Keratinocyte (primary cell): ENCODE measurements around the gene THAP10. TPM values are rescaled to one million over a fixed set of nuclear protein-coding genes. Genes with fewer than 3 reads are reported as not detected.

Experiments
- DNase-seq: peaks from one replicate; pipeline ENCODE4 v3.0.0-alpha.2; 2011; ENCODE audit warnings: low read depth, missing footprints, low spot score
- FAIRE-seq: peaks from 2 replicates; lab custom pipeline; 2011; peaks lifted over from hg19 to GRCh38; lab: Jason Lieb, UNC
- H2AFZ ChIP-seq: 2 replicates; pipeline ENCODE4 v1.6.0; 2012; ENCODE audit warnings: low read length, control low read depth, inconsistent platforms; ENCODE audit not compliant: control insufficient read depth
- H3K27ac ChIP-seq: 2 replicates; pipeline ENCODE4 v1.5.1; 2011; ENCODE audit warnings: low read length; ENCODE audit not compliant: control insufficient read depth, insufficient read depth
- H3K27me3 ChIP-seq: 3 replicates; pipeline ENCODE4 v1.6.0; 2011; ENCODE audit warnings: low read length; ENCODE audit not compliant: control insufficient read depth, insufficient read depth; ENCODE audit errors: extremely low read depth
- H3K36me3 ChIP-seq, 2 experiments: 2 replicates in 1 of 2; 3 replicates in 1 of 2; pipeline ENCODE4 v1.5.1; 2011; ENCODE audit warnings: low read length in 2 of 2, mild to moderate bottlenecking in 1 of 2; ENCODE audit not compliant: control insufficient read depth in 2 of 2, insufficient read depth in 2 of 2; ENCODE audit errors: extremely low read depth in 1 of 2
- H3K4me1 ChIP-seq: 3 replicates; pipeline ENCODE4 v1.5.1; 2011; ENCODE audit warnings: low read length; ENCODE audit not compliant: control insufficient read depth, insufficient read depth; ENCODE audit errors: extremely low read depth
- H3K4me2 ChIP-seq: 3 replicates; pipeline ENCODE4 v1.6.0; 2011; ENCODE audit warnings: low read depth, low read length; ENCODE audit not compliant: control insufficient read depth, insufficient read depth; ENCODE audit errors: extremely low read depth
- H3K4me3 ChIP-seq, 3 experiments: fragments of 200-600 bp in 1 of 3; sonication (generic) in 1 of 3; 2 replicates in 2 of 3; 3 replicates in 1 of 3; pipeline ENCODE4 v1.5.1; 2011 to 2016; ENCODE audit warnings: low read length in 3 of 3, mild to moderate bottlenecking in 3 of 3, control low read depth in 2 of 3, inconsistent platforms in 1 of 3, low read depth in 1 of 3, mixed read lengths in 1 of 3, mixed run types in 1 of 3, moderate library complexity in 1 of 3; ENCODE audit not compliant: control insufficient read depth in 2 of 3, insufficient read depth in 2 of 3; ENCODE audit errors: extremely low read depth in 1 of 3
- H3K79me2 ChIP-seq: 2 replicates; pipeline ENCODE4 v1.6.0; 2012; ENCODE audit warnings: low read length; ENCODE audit not compliant: control insufficient read depth, insufficient read depth
- H3K9ac ChIP-seq: 3 replicates; pipeline ENCODE4 v1.6.0; 2011; ENCODE audit warnings: low read length; ENCODE audit not compliant: control insufficient read depth, insufficient read depth; ENCODE audit errors: extremely low read depth
- H3K9me1 ChIP-seq: 3 replicates; pipeline ENCODE4 v1.6.0; 2011; ENCODE audit warnings: low read length; ENCODE audit not compliant: control insufficient read depth, insufficient read depth; ENCODE audit errors: extremely low read depth
- H3K9me3 ChIP-seq: 2 replicates; pipeline ENCODE4 v1.5.1; 2012; ENCODE audit warnings: low read depth, low read length; ENCODE audit not compliant: control insufficient read depth
- H4K20me1 ChIP-seq: 3 replicates; pipeline ENCODE4 v1.6.0; 2011; ENCODE audit warnings: low read length; ENCODE audit not compliant: control insufficient read depth, insufficient read depth; ENCODE audit errors: extremely low read depth
- EZH2 ChIP-seq: IDR thresholded peaks from one replicate; pipeline ENCODE4 v1.6.1; 2012; ENCODE audit warnings: inconsistent platforms, mild to moderate bottlenecking, low read length, moderate library complexity
- dilution Hi-C: fragments of 300-500 bp; cut with MboI; formaldehyde crosslinking; loops from one replicate; pipeline ENCODE4 v1.7.0; 2020; ENCODE audit warnings: low sequenced_read_pairs; ENCODE audit not compliant: extremely low pct_ligation_motif_present
- polyA plus RNA-seq, 5 experiments: library from polyadenylated mRNA; depleted of rRNA in 3 of 5; stranded (reverse) in 3 of 5; stranded (forward) in 1 of 5; unstranded in 1 of 5; fragments of >200 nt; gene quantifications; 1 replicate in 1 of 5; 2 replicates in 3 of 5; 3 replicates in 1 of 5; pipeline versions ENCODE4 v1.2.1 to v1.2.3, GENCODE V29; 2011 to 2012; ENCODE audit warnings: missing spikeins in 2 of 5, low read depth in 1 of 5, low replicate concordance in 1 of 5
- TF ChIP-seq, protein P1 (sequence below), 3 experiments: IDR thresholded peaks in 1 of 3; conservative IDR thresholded peaks in 1 of 3; optimal IDR thresholded peaks in 1 of 3; 2 replicates in 2 of 3; 3 replicates in 1 of 3; pipeline versions ENCODE3 to v1.5.1; 2011; ENCODE audit warnings: low read length in 3 of 3, mild to moderate bottlenecking in 3 of 3, moderate library complexity in 2 of 3, control low read depth in 1 of 3, inconsistent platforms in 1 of 3; ENCODE audit not compliant: insufficient read depth in 2 of 3; ENCODE audit errors: extremely low read depth in 1 of 3

The THAP10 gene
- polyA plus RNA-seq, 1 donor (not counting 4 experiments of a cell fraction or from before 2014, with no cell fraction given) = 3.1 TPM

DNA sequence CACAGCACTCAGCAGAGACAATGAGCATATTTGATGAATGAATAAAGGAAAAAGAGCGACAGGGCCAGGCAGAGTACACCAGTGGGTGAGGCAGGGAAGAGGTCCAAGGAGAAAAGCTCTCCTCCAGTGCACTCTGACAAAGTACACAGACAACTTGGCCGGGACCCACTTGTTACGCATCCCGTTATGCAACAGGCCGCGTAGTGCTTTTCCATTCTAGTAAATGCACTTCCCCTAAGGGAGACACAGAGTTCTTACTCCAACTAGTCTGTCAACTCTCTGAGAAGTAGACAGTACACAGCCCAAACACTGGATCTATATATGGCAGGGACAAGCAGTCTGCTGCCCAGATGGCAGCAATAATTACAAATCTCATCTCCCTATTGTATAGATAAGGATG is 56.8 kb downstream of the THAP10 start:
- Histone ChIP-seq H2AFZ (no peak overlapping the region), H3K27me3 (no peaks in the 10 kb centered on the region), H4K20me1 (no peaks in the 10 kb centered on the region), H3K4me2 (no peak overlapping the region), H3K9me3 (no peaks in the 10 kb centered on the region), H3K9ac (no peak overlapping the region), H3K4me1 (peaks cover 16% of the 10 kb centered on the region), H3K9me1 (no peaks in the 10 kb centered on the region), H3K27ac (no peak overlapping the region), H3K79me2 (no peaks in the 10 kb centered on the region), H3K4me3 (no peak overlapping the region), H3K36me3 (peaks cover 10 to 27% of the 10 kb centered on the region in 2 experiments)
- no peak for TF ChIP-seq EZH2
- TF ChIP-seq, protein P1, sequence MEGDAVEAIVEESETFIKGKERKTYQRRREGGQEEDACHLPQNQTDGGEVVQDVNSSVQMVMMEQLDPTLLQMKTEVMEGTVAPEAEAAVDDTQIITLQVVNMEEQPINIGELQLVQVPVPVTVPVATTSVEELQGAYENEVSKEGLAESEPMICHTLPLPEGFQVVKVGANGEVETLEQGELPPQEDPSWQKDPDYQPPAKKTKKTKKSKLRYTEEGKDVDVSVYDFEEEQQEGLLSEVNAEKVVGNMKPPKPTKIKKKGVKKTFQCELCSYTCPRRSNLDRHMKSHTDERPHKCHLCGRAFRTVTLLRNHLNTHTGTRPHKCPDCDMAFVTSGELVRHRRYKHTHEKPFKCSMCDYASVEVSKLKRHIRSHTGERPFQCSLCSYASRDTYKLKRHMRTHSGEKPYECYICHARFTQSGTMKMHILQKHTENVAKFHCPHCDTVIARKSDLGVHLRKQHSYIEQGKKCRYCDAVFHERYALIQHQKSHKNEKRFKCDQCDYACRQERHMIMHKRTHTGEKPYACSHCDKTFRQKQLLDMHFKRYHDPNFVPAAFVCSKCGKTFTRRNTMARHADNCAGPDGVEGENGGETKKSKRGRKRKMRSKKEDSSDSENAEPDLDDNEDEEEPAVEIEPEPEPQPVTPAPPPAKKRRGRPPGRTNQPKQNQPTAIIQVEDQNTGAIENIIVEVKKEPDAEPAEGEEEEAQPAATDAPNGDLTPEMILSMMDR (optimal IDR thresholded peaks at IDR 0.05 in 1 of 3, IDR thresholded peaks at IDR 0.05 in 1 of 3, conservative IDR thresholded peaks at IDR 0.05 in 1 of 3; ENCODE audit: extremely low read depth in 1 of 3, insufficient read depth in 2 of 3, low read length in 3 of 3) = no peak
- dilution Hi-C loops = no loop called here
- no peak for DNase-seq
- no peak for FAIRE-seq

DNA sequence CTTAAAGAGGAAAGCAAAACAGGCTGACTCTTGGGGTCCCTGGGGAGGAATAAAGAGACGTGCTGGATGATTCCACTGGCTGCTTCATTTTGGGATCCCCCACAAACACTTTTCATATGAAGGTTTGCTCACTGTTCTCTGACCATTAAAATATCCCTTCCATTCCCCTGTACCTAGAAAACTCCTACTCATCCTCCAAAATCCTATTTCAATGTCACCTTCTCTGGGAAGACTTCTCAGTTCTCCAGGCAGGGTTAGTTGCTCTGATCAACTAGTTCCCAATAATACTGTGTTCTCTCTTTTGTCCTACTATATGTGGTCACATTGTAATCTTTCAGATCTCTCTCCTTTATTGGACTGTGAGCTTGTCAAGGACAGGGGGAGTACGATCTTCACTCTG is 57.2 kb downstream of the THAP10 start:
- Histone ChIP-seq H3K27ac (no peak overlapping the region), H3K36me3 (peaks cover 10 to 27% of the 10 kb centered on the region in 2 experiments), H2AFZ (no peak overlapping the region), H3K9me3 (no peaks in the 10 kb centered on the region), H4K20me1 (no peaks in the 10 kb centered on the region), H3K4me3 (no peak overlapping the region), H3K9me1 (no peaks in the 10 kb centered on the region), H3K79me2 (no peaks in the 10 kb centered on the region), H3K9ac (no peak overlapping the region), H3K4me2 (no peak overlapping the region), H3K27me3 (no peaks in the 10 kb centered on the region), H3K4me1 (peaks cover 16% of the 10 kb centered on the region)
- TF ChIP-seq EZH2 = no peak
- TF ChIP-seq, protein P1 (optimal IDR thresholded peaks at IDR 0.05 in 1 of 3, IDR thresholded peaks at IDR 0.05 in 1 of 3, conservative IDR thresholded peaks at IDR 0.05 in 1 of 3; ENCODE audit: extremely low read depth in 1 of 3, insufficient read depth in 2 of 3, low read length in 3 of 3) = no peak
- dilution Hi-C loops = no loop called here
- DNase-seq (no peak), FAIRE-seq (no peak)
